Measurements from ENCODE around the gene MARK3.

MARK3 gene

GRCh38 chr14:103531421-103532215, 146.4 kb downstream of the MARK3 start:
- Histone ChIP-seq H2AFZ (no peak overlapping the region), H3K79me2 (peaks cover 10% of the 10 kb centered on the region), H3K4me1 (peaks cover 8% of the 10 kb centered on the region), H3K9me3 (ENCODE audit: control insufficient read depth, low read length) (no peaks in the 10 kb centered on the region), H3K36me3 (ENCODE audit: control insufficient read depth, insufficient read depth, low read length) (no peaks in the 10 kb centered on the region), H3K27ac (no peak overlapping the region), H3K27me3 (ENCODE audit: control insufficient read depth, insufficient read depth, low read length) (no peaks in the 10 kb centered on the region), H3K9ac (no peak overlapping the region), H3K4me2 (ENCODE audit: low read length) (no peak overlapping the region), H3K4me3 (ENCODE audit: low read depth, low read length) (no peak overlapping the region)
- no peak for TF ChIP-seq CTCF (IDR thresholded peaks at IDR 0.05)

DNA sequence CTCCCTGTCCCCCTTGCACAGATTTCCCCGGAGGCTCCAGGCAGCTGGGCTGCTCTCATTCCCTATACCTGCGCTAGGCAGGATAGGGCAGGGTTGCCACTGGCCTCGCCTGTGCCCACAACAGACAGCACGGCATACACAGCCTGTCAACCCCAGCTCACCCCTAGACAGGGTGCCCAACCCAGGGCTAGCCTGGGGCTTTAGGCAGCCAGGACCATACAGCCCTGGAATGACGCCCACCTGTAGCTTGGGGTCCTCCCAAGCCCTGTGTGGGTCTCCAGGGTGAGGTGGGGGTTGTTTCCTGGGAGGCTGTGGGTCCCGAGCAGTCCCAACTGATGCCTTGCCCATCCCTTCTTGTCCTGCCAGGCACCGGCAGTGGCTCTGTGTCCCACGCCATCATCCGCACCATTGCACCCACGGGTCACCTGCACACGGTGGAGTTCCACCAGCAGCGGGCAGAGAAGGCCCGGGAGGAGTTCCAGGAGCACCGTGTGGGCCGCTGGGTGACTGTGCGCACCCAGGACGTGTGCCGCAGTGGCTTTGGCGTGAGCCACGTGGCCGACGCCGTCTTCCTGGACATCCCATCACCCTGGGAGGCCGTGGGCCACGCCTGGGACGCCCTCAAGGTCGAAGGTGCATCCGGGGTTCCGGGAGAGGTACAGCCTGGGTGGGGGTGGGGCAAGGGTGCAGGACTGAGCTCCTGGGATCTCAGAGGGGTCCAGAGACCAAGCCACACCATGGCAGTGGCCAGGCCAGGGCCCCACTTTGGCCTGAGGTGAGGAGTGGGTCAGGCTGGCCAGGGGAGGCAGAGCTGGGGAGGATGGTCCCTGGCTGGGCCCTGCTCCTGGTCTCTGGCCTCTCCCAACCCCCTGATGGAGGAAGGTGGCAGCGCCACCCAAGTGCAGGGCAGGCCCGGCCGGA, 147.3 kb downstream of the MARK3 start:
- peaks cover 10% of the 10 kb centered on the region for H3K79me2 ChIP-seq
- no peaks in the 10 kb centered on the region for H3K27me3 ChIP-seq (ENCODE audit: control insufficient read depth, insufficient read depth, low read length)
- no peaks in the 10 kb centered on the region for H3K9me3 ChIP-seq (ENCODE audit: control insufficient read depth, low read length)
- no peak overlapping the region for H2AFZ ChIP-seq
- H3K4me2 ChIP-seq (ENCODE audit: low read length): no peak overlapping the region
- H3K4me1 ChIP-seq: peaks cover 8% of the 10 kb centered on the region
- H3K9ac ChIP-seq: no peak overlapping the region
- TF ChIP-seq CTCF (IDR thresholded peaks at IDR 0.05): no peak
- no peak overlapping the region for H3K4me3 ChIP-seq (ENCODE audit: low read depth, low read length)
- H3K27ac ChIP-seq: no peak overlapping the region
- no peaks in the 10 kb centered on the region for H3K36me3 ChIP-seq (ENCODE audit: control insufficient read depth, insufficient read depth, low read length)

GRCh38 chr14:103533137-103533998, 148.2 kb downstream of the MARK3 start:
- Histone ChIP-seq H2AFZ (no peak overlapping the region), H3K4me2 (ENCODE audit: low read length) (no peak overlapping the region), H3K36me3 (ENCODE audit: control insufficient read depth, insufficient read depth, low read length) (no peaks in the 10 kb centered on the region), H3K79me2 (peaks cover 6% of the 10 kb centered on the region), H3K27ac (no peak overlapping the region), H3K27me3 (ENCODE audit: control insufficient read depth, insufficient read depth, low read length) (no peaks in the 10 kb centered on the region), H3K4me3 (ENCODE audit: low read depth, low read length) (no peak overlapping the region), H3K4me1 (peaks cover 3% of the 10 kb centered on the region), H3K9me3 (ENCODE audit: control insufficient read depth, low read length) (no peaks in the 10 kb centered on the region), H3K9ac (no peak overlapping the region)
- TF ChIP-seq CTCF (IDR thresholded peaks at IDR 0.05): no peak

DNA sequence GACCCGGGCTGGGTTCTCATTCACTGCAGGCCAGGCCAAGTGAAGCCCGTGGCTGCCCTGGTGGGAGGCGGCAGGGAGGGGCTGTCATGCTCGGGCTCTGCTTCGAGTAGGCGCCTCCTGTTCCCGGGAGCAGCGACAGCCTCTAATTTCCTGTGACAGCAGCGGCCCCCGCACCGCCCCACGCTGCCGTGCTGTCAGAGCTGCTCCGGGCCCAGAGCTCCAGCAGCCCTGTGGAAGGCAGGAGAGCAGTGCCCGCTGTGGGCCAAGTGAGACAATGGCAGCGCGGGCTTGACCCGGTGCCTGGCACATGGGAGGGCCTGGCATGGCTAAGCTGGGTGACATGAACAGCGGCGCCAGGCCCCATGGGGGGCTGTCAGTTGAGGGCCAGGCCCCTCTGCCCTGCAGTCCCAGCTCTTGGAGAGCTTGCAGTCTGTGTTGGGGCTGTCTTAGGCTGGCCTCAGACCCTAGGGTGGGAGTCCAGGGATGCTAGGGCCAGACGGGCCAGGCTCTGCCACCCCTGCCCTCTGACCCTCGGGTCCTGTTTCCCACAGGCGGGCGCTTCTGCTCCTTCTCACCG, 148.9 kb downstream of the MARK3 start:
- Histone ChIP-seq H2AFZ (no peak overlapping the region), H3K4me2 (ENCODE audit: low read length) (no peak overlapping the region), H3K9ac (no peak overlapping the region), H3K4me3 (ENCODE audit: low read depth, low read length) (no peak overlapping the region), H3K79me2 (peaks cover 3% of the 10 kb centered on the region), H3K36me3 (ENCODE audit: control insufficient read depth, insufficient read depth, low read length) (no peaks in the 10 kb centered on the region), H3K4me1 (peaks cover 10% of the 10 kb centered on the region), H3K27me3 (ENCODE audit: control insufficient read depth, insufficient read depth, low read length) (no peaks in the 10 kb centered on the region), H3K27ac (no peak overlapping the region), H3K9me3 (ENCODE audit: control insufficient read depth, low read length) (no peaks in the 10 kb centered on the region)
- TF ChIP-seq CTCF (IDR thresholded peaks at IDR 0.05): no peak

Data from parathyroid adenoma (tissue), 2 donors.